Kidney epithelial cell (primary cell): ENCODE data around the gene GPR152. TPM values are rescaled to one million over a fixed set of nuclear protein-coding genes. Genes with fewer than 3 reads are reported as not detected.

Experiments used
- DNase-seq: peaks from one replicate; pipeline ENCODE4 v3.0.0-alpha.2; 2010; ENCODE audit warnings: low read depth
- H3K27me3 ChIP-seq: 2 replicates; pipeline ENCODE4 v1.6.0; 2011; ENCODE audit warnings: low read length; ENCODE audit not compliant: control insufficient read depth, insufficient read depth
- H3K36me3 ChIP-seq: 2 replicates; pipeline ENCODE4 v1.5.1; 2011; ENCODE audit warnings: low read length; ENCODE audit not compliant: control insufficient read depth, insufficient read depth
- H3K4me3 ChIP-seq: 2 replicates; pipeline ENCODE4 v1.5.1; 2011; ENCODE audit warnings: low read depth, mild to moderate bottlenecking, control low read depth, low read length
- total RNA-seq: library from RNA; depleted of rRNA; stranded (reverse); fragments of >200 nt; gene quantifications from 2 replicates; pipeline ENCODE4 v1.2.3, GENCODE V29; 2015
- TF ChIP-seq, protein P1 (sequence below): IDR thresholded peaks from 2 replicates; pipeline ENCODE4 v1.5.1; 2011; ENCODE audit warnings: mild to moderate bottlenecking, moderate library complexity, low read length, control low read depth, inconsistent platforms; ENCODE audit not compliant: insufficient read depth, poor library complexity, severe bottlenecking

Gene GPR152
- total RNA-seq, 1 donor from 2014 or later: not detected

DNA sequence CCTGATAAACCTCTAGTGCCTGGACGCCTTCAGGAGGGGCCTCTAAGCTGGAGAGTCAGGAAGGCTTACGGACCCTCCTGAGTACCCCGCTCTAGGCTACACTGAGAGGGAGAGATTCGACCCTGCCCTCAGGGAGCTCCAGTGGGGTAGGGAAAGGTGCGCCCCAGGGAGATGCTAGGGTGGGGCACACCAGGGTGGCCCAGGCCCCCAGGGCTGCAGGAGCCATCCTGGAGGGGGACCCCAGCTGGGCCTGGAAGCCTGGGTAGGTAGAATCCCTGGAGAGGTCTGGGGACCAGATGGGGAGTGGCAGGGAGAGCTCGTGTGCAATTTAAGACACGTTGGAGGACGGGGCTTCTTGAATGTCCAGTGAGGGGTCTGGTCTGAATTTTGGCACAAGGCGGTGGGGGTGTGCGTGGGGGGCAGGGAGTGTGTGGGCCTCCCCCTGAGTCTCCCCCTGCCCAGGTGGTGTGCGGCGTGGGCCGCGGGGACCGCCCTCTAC lies 32.3 kb downstream of the GPR152 start:
- TF ChIP-seq, protein P1, sequence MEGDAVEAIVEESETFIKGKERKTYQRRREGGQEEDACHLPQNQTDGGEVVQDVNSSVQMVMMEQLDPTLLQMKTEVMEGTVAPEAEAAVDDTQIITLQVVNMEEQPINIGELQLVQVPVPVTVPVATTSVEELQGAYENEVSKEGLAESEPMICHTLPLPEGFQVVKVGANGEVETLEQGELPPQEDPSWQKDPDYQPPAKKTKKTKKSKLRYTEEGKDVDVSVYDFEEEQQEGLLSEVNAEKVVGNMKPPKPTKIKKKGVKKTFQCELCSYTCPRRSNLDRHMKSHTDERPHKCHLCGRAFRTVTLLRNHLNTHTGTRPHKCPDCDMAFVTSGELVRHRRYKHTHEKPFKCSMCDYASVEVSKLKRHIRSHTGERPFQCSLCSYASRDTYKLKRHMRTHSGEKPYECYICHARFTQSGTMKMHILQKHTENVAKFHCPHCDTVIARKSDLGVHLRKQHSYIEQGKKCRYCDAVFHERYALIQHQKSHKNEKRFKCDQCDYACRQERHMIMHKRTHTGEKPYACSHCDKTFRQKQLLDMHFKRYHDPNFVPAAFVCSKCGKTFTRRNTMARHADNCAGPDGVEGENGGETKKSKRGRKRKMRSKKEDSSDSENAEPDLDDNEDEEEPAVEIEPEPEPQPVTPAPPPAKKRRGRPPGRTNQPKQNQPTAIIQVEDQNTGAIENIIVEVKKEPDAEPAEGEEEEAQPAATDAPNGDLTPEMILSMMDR: no peak
- DNase-seq: no peak
- Histone ChIP-seq H3K36me3 (no peaks in the 10 kb centered on the region), H3K4me3 (peak overlapping the region; percentile 35), H3K27me3 (peaks cover 6% of the 10 kb centered on the region)

DNA sequence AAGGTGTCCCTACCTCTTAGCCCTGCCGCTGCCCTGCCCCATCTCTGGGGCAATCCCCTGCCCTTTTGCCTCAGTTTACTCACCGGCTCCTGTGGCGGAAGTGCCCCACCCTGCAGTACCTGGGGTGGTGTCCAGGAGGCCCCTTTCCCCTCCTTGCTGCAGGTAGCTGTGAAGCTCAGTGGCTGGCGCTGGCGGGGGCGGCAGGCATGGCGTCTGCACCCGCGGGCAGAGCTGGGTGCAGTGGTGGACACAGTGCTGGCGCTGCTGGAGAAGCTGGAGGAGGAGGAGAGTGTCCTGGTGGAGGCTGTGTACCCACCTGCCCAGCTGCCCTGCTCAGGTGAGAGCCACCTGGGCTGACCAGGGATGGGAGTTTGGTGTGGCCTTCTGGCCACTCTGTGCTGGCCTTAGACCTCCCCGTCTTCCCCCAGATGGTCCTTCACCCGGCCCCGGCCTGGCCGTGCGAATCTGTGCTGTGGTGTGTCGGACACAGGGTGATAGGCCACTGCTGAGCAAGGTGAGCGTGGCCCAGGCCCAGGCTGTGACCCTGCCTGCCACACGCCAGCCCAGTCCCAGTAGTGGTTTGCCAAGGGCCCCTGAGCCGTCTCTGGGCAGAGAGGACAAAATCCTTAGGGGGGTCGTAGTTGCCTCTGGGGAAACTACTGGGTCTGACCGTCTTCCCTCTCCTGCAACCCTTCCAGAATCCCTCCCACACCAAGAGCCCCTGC lies 33.0 kb downstream of the GPR152 start:
- no peak for DNase-seq
- Histone ChIP-seq H3K4me3 (no peak overlapping the region), H3K36me3 (no peaks in the 10 kb centered on the region), H3K27me3 (peaks cover 13% of the 10 kb centered on the region)
- TF ChIP-seq, protein P1: no peak

DNA sequence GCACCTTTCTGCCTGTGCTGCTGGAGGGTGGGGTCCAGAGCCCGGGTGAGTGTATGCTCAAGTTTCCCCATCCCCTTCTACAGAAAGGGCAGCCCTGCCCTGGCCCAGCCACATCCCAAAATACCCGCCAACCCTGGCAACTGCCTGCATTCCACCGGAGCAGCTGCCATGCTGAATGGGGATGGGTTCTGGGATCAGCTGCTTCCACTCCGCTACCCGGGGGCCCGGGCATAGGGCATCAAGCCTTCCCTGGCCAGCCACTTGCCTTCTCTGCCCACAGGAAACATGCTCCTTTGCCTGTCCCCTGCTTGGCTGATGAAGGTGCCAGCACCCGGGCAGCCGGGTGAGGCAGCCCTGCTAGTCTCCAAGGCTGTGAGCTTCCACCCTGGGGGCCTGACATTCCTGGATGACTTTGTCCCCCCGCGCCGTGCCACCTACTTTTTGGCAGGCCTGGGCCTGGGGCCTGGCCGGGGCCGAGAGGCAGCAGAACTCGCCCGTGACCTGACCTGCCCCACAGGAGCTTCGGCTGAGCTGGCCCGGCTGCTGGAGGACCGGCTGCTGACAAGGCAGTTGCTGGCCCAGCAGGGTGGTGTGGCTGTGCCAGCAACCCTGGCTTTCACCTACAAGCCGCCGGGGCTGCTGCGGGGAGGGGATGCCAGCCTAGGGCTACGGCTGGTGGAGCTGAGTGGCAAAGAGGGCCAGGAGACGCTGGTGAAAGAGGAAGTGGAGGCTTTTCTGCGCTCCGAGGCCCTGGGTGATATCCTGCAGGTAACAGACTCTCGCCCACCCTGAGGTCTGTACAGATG lies 33.9 kb downstream of the GPR152 start:
- TF ChIP-seq, protein P1: no peak

DNA sequence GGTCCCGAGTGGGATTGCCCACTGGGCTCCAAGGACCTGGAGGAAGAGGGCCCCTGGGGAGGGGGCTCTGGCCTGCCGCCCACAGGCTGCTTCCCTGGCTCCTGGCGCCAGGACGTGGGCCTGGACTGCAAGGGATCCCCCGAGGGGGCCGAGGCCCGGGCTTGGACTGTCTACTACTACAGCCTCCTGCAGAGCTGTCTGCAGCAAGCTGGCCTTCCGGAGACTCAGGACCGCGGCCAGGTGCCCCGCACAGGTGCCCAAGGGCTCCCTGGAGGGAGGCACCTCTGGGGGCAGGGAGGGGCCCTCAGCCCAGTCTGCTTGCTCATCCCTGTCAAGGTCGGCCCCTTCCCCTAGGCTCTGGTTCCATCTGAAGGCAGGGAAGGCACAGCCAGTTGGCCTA lies 35.1 kb downstream of the GPR152 start:
- TF ChIP-seq, protein P1: no peak
- Histone ChIP-seq H3K27me3 (peaks cover 22% of the 10 kb centered on the region), H3K4me3 (no peak overlapping the region), H3K36me3 (no peaks in the 10 kb centered on the region)
- no peak for DNase-seq

More for the DNA sequence above, 33.9 kb downstream of the GPR152 start:
- peaks cover 15% of the 10 kb centered on the region for H3K27me3 ChIP-seq
- no peaks in the 10 kb centered on the region for H3K36me3 ChIP-seq
- no peak for DNase-seq
- no peak overlapping the region for H3K4me3 ChIP-seq

DNA sequence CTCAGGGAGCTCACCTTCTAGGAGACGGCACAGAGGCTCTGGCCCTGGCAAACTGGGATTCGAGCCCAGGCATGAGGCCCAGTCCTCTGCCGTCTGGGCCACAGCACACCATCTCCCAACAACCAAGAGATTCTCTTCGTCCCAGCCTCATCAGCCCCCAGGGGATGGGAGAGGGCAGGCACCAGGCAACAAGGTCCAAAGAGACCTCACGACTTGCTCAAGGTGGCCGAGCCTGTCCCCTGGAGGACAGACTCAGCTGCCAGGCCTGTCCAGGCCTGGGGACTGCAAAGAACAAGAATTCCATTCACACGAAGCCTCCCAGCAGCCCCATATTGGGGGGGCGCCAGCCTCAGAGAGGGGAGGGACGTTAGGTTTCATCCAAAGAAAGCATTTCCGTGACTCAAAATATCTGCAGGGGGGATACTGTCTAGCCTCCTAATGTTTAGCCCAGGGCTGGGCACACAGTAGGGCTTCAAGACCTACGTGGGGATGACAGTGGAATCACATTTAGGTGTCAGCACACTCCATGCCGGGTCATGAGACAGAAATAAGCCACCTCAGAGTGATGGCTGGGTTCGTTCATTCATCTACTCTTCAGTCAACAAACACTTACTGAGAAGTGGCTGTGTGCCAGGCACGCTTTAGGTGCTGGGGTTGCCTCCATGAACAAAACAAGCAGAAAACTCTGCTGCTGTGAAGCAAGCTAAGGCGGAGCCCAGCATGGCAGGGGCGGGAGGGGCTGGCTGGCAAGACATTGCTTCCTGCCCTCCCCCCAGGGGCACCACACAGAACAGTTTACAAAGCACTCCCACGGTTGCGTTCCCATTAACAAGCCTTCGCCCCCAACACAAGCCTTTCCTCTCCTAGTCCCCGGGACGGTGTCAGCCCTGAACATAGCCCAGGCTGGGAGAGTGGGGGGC lies 35.9 kb downstream of the GPR152 start:
- Histone ChIP-seq H3K36me3 (no peaks in the 10 kb centered on the region), H3K27me3 (peaks cover 23% of the 10 kb centered on the region)
- no peak for DNase-seq

More for the DNA sequence above, 35.9 kb downstream of the GPR152 start:
- no peak overlapping the region for H3K4me3 ChIP-seq
- TF ChIP-seq, protein P1: no peak
